Muscle of leg (tissue), 11 donors: ENCODE measurements around the gene LTA4H. TPM values are rescaled to one million over a fixed set of nuclear protein-coding genes. Genes with fewer than 3 reads are reported as not detected.
"Not testable (repeated sequence)": the region's sequence is repeated elsewhere in the genome, so short reads cannot be mapped to it uniquely, and the experiment has no call there.

Experiments
- DNase-seq: peaks from one replicate; pipeline ENCODE4 v3.0.0; 2013
- H3K27ac ChIP-seq: one replicate; pipeline ENCODE4 v1.5.1; 2013; ENCODE audit warnings: mild to moderate bottlenecking, low read length, control low read depth
- H3K27me3 ChIP-seq: one replicate; pipeline ENCODE4 v1.6.1; 2013; ENCODE audit warnings: low read length; ENCODE audit not compliant: control insufficient read depth, insufficient read depth
- H3K36me3 ChIP-seq: one replicate; pipeline ENCODE4 v1.6.1; 2013; ENCODE audit warnings: low read length; ENCODE audit not compliant: control insufficient read depth, insufficient read depth
- H3K4me1 ChIP-seq: one replicate; pipeline ENCODE4 v1.6.1; 2013; ENCODE audit warnings: low read length; ENCODE audit not compliant: control insufficient read depth, insufficient read depth
- H3K4me3 ChIP-seq: one replicate; pipeline ENCODE4 v1.5.1; 2013; ENCODE audit warnings: low read length, control low read depth
- H3K9me3 ChIP-seq: replicated peaks from 2 replicates; pipeline ENCODE4 v1.6.1; 2013; ENCODE audit warnings: low read depth, low read length; ENCODE audit not compliant: control insufficient read depth
- WGBS: methylation state at CpG from one replicate; pipeline ENCODE4 v1.1.5; 2013; ENCODE audit warnings: missing lambda C conversion rate; ENCODE audit not compliant: insufficient coverage; 5-methylcytosine and 5-hydroxymethylcytosine counted together
- polyA plus RNA-seq, 8 donors: library from polyadenylated mRNA; unstranded; fragments of 120-200 nt; gene quantifications; one replicate each; pipeline versions ENCODE4 v1.2.1 to v1.2.3, GENCODE V29; 2013; ENCODE audit warnings: inconsistent platforms in 1 of 8, low replicate concordance in 1 of 8; ENCODE audit not compliant: insufficient read length in 8 of 8, insufficient read depth in 1 of 8
- total RNA-seq: library from RNA; stranded (reverse); fragments of 120-200 nt; gene quantifications from one replicate; pipeline ENCODE4 v1.2.4, GENCODE V29; 2013

The LTA4H gene
- total and polyA plus RNA-seq, 9 donors = 64.0 to 81.5 (median 73.5) TPM

GRCh38 chr12:96073346-96074330 is 38.3 kb upstream of the LTA4H start:
- Histone ChIP-seq H3K4me1 (peaks cover 13% of the 10 kb centered on the region), H3K9me3 (no peaks in the 10 kb centered on the region), H3K36me3 (no peaks in the 10 kb centered on the region), H3K27ac (no peak overlapping the region), H3K27me3 (peaks cover 2% of the 10 kb centered on the region), H3K4me3 (no peak overlapping the region)
- no peak for DNase-seq
- 71% methylated on average over 7 of the region's 7 CpGs for WGBS

GRCh38 chr12:96070670-96071279 is 35.4 kb upstream of the LTA4H start:
- Histone ChIP-seq H3K9me3 (no peaks in the 10 kb centered on the region), H3K36me3 (no peaks in the 10 kb centered on the region), H3K4me3 (no peak overlapping the region), H3K4me1 (peaks cover 5% of the 10 kb centered on the region), H3K27ac (no peak overlapping the region), H3K27me3 (no peaks in the 10 kb centered on the region)
- 44% methylated on average over 5 of the region's 7 CpGs for WGBS
- DNase-seq = no peak

GRCh38 chr12:96069511-96070231 is 34.3 kb upstream of the LTA4H start:
- H3K4me1 ChIP-seq = peaks cover 5% of the 10 kb centered on the region
- DNase-seq = no peak
- no peaks in the 10 kb centered on the region for H3K36me3 ChIP-seq
- no peak overlapping the region for H3K4me3 ChIP-seq
- H3K27me3 ChIP-seq = no peaks in the 10 kb centered on the region
- H3K27ac ChIP-seq = no peak overlapping the region
- H3K9me3 ChIP-seq = no peaks in the 10 kb centered on the region
- WGBS = no CpG with 5 or more reads among the region's 7 CpGs

- Histone ChIP-seq H3K4me1 (peaks cover 5% of the 10 kb centered on the region), H3K4me3 (no peak overlapping the region), H3K27ac (no peak overlapping the region), H3K36me3 (no peaks in the 10 kb centered on the region), H3K9me3 (no peaks in the 10 kb centered on the region), H3K27me3 (no peaks in the 10 kb centered on the region)
- DNase-seq = no peak
- no CpG with 5 or more reads among the region's 2 CpGs for WGBS
Measured at GRCh38 chr12:96068636-96069035, 33.2 kb upstream of the LTA4H start.

- H3K4me1 ChIP-seq = peaks cover 4% of the 10 kb centered on the region
- no peak overlapping the region for H3K4me3 ChIP-seq
- no peak for DNase-seq
- no peaks in the 10 kb centered on the region for H3K27me3 ChIP-seq
- no peaks in the 10 kb centered on the region for H3K9me3 ChIP-seq
- 100% methylated on average over 1 of the region's 5 CpGs for WGBS
- H3K36me3 ChIP-seq = no peaks in the 10 kb centered on the region
- H3K27ac ChIP-seq = no peak overlapping the region
Measured at GRCh38 chr12:96068111-96068510, 32.7 kb upstream of the LTA4H start.

- not testable (repeated sequence) for H3K27me3 ChIP-seq, DNase-seq, H3K4me1 ChIP-seq, H3K36me3 ChIP-seq, H3K27ac ChIP-seq, H3K4me3 ChIP-seq, H3K9me3 ChIP-seq
- 80% methylated on average over 1 of the region's 3 CpGs for WGBS
Measured at GRCh38 chr12:96065776-96066175, 30.4 kb upstream of the LTA4H start.

- Histone ChIP-seq H3K9me3 (no peaks in the 10 kb centered on the region), H3K27ac (no peak overlapping the region), H3K4me1 (no peaks in the 10 kb centered on the region), H3K27me3 (no peaks in the 10 kb centered on the region), H3K4me3 (no peak overlapping the region), H3K36me3 (no peaks in the 10 kb centered on the region)
- 70% methylated on average over 3 of the region's 5 CpGs for WGBS
- no peak for DNase-seq
Measured at GRCh38 chr12:96064966-96065365, 29.6 kb upstream of the LTA4H start.

- Histone ChIP-seq H3K4me1 (no peaks in the 10 kb centered on the region), H3K27me3 (no peaks in the 10 kb centered on the region), H3K9me3 (no peaks in the 10 kb centered on the region), H3K4me3 (no peak overlapping the region), H3K27ac (no peak overlapping the region), H3K36me3 (no peaks in the 10 kb centered on the region)
- WGBS = 60% methylated on average over 1 of the region's 2 CpGs
- peak; percentile 30 for DNase-seq
Measured at GRCh38 chr12:96064271-96064670, 28.9 kb upstream of the LTA4H start.

GRCh38 chr12:96063046-96063445 is 27.7 kb upstream of the LTA4H start:
- Histone ChIP-seq H3K27ac (no peak overlapping the region), H3K27me3 (no peaks in the 10 kb centered on the region), H3K4me1 (no peaks in the 10 kb centered on the region), H3K4me3 (no peak overlapping the region), H3K36me3 (no peaks in the 10 kb centered on the region), H3K9me3 (no peaks in the 10 kb centered on the region)
- DNase-seq = peak; percentile 20
- WGBS = 63% methylated on average over 1 of the region's 4 CpGs

GRCh38 chr12:96061864-96062453 is 26.6 kb upstream of the LTA4H start:
- Histone ChIP-seq H3K4me1 (no peaks in the 10 kb centered on the region), H3K27ac (no peak overlapping the region), H3K9me3 (no peaks in the 10 kb centered on the region), H3K27me3 (no peaks in the 10 kb centered on the region), H3K4me3 (no peak overlapping the region), H3K36me3 (no peaks in the 10 kb centered on the region)
- DNase-seq = peak; percentile 88
- 28% methylated on average over 2 of the region's 4 CpGs for WGBS
